Liver (tissue), 9 donors: Measurements from ENCODE around the gene LIMS2. TPM values are rescaled to one million over a fixed set of nuclear protein-coding genes. Genes with fewer than 3 reads are reported as not detected.

Source experiments
- DNase-seq: peaks from one replicate; pipeline ENCODE4 v3.0.0-alpha.2; 2017; ENCODE audit warnings: low spot score
- H3K27ac ChIP-seq, 2 donors: one replicate each; pipeline ENCODE4 v1.7.0; 2013; ENCODE audit warnings: inconsistent platforms in 2 of 2, low read length in 2 of 2, control low read depth in 1 of 2, low read depth in 1 of 2, mild to moderate bottlenecking in 1 of 2
- H3K27me3 ChIP-seq, 4 donors: one replicate each; pipeline versions ENCODE4 v1.6.1 to v1.7.0; 2013; ENCODE audit warnings: low read length in 3 of 4, inconsistent platforms in 1 of 4, mild to moderate bottlenecking in 1 of 4, moderate library complexity in 1 of 4; ENCODE audit not compliant: control insufficient read depth in 4 of 4, insufficient read depth in 4 of 4
- H3K36me3 ChIP-seq, 4 donors: one replicate each; pipeline versions ENCODE4 v1.6.1 to v1.7.0; 2013; ENCODE audit warnings: low read length in 3 of 4, mild to moderate bottlenecking in 3 of 4, low read depth in 1 of 4, moderate library complexity in 1 of 4; ENCODE audit not compliant: control insufficient read depth in 4 of 4, insufficient read depth in 3 of 4
- H3K4me1 ChIP-seq, 4 donors: one replicate each; pipeline versions ENCODE4 v1.6.1 to v1.7.0; 2013; ENCODE audit warnings: low read length in 3 of 4, mild to moderate bottlenecking in 3 of 4, moderate library complexity in 1 of 4; ENCODE audit not compliant: control insufficient read depth in 4 of 4, insufficient read depth in 4 of 4
- H3K4me3 ChIP-seq, 3 donors: one replicate each; pipeline versions ENCODE4 v1.6.1 to v1.7.0; 2013; ENCODE audit warnings: low read length in 3 of 3, control low read depth in 1 of 3, low read depth in 1 of 3, mild to moderate bottlenecking in 1 of 3
- H3K9ac ChIP-seq, 2 donors: one replicate each; pipeline ENCODE4 v1.7.0; 2013; ENCODE audit warnings: low read length in 2 of 2, mild to moderate bottlenecking in 2 of 2, moderate library complexity in 2 of 2, control low read depth in 1 of 2, low read depth in 1 of 2
- H3K9me3 ChIP-seq, 4 donors: one replicate each; pipeline versions ENCODE4 v1.6.1 to v1.7.0; 2013; ENCODE audit warnings: low read length in 3 of 4; ENCODE audit not compliant: control insufficient read depth in 4 of 4
- ATF3 ChIP-seq: IDR thresholded peaks from 2 replicates; pipeline ENCODE4 v1.6.1; 2016; ENCODE audit warnings: antibody characterized with exemption
- CTCF ChIP-seq: fragments of 150-350 bp; IDR thresholded peaks from 2 replicates; pipeline ENCODE4 v1.5.1; 2017; ENCODE audit warnings: improper control_type of control experiment, low read depth, low read length; ENCODE audit not compliant: missing input control
- EGR1 ChIP-seq, 2 donors: IDR thresholded peaks; 2 replicates each; pipeline ENCODE4 v1.6.1; 2016 to 2018; ENCODE audit warnings: antibody characterized with exemption in 2 of 2, low read depth in 2 of 2
- FOXA1 ChIP-seq: IDR thresholded peaks from 2 replicates; pipeline ENCODE4 v1.6.1; 2016; ENCODE audit warnings: antibody characterized with exemption
- FOXA2 ChIP-seq: IDR thresholded peaks from 2 replicates; pipeline ENCODE4 v1.6.1; 2016; ENCODE audit warnings: antibody characterized with exemption
- GABPA ChIP-seq, 2 donors: IDR thresholded peaks in 1 of 2; conservative IDR thresholded peaks in 1 of 2; 2 replicates each; pipeline ENCODE4 v1.6.1; 2016; ENCODE audit warnings: antibody characterized with exemption in 2 of 2, mild to moderate bottlenecking in 1 of 2, moderate library complexity in 1 of 2
- HNF4A ChIP-seq, 2 donors: conservative IDR thresholded peaks; 2 replicates each; pipeline ENCODE4 v1.6.1; 2016; ENCODE audit warnings: antibody characterized with exemption in 2 of 2, mild to moderate bottlenecking in 2 of 2
- HNF4G ChIP-seq: IDR thresholded peaks from 2 replicates; pipeline ENCODE4 v1.6.1; 2016; ENCODE audit warnings: antibody characterized with exemption
- JUND ChIP-seq, 2 donors: IDR thresholded peaks; 2 replicates each; pipeline ENCODE4 v1.6.1; 2016; ENCODE audit warnings: antibody characterized with exemption in 2 of 2
- MAX ChIP-seq: IDR thresholded peaks from 2 replicates; pipeline ENCODE4 v1.6.1; 2016; ENCODE audit warnings: antibody characterized with exemption
- NR2F2 ChIP-seq: IDR thresholded peaks from 2 replicates; pipeline ENCODE4 v1.6.1; 2016; ENCODE audit warnings: antibody characterized with exemption
- RAD21 ChIP-seq, 2 donors: IDR thresholded peaks; 2 replicates each; pipeline ENCODE4 v1.6.1; 2016; ENCODE audit warnings: antibody characterized with exemption in 2 of 2, mild to moderate bottlenecking in 2 of 2
- REST ChIP-seq: IDR thresholded peaks from 2 replicates; pipeline ENCODE4 v1.6.1; 2016; ENCODE audit warnings: antibody characterized with exemption, mild to moderate bottlenecking
- RXRA ChIP-seq, 2 donors: IDR thresholded peaks; 2 replicates each; pipeline ENCODE4 v1.6.1; 2017 to 2018; ENCODE audit warnings: antibody characterized with exemption in 2 of 2, mild to moderate bottlenecking in 1 of 2
- SP1 ChIP-seq: IDR thresholded peaks from 2 replicates; pipeline ENCODE4 v1.6.1; 2018; ENCODE audit warnings: antibody characterized with exemption, mild to moderate bottlenecking
- TAF1 ChIP-seq: conservative IDR thresholded peaks from 2 replicates; pipeline ENCODE4 v1.6.1; 2016; ENCODE audit warnings: antibody characterized with exemption, mild to moderate bottlenecking
- YY1 ChIP-seq: IDR thresholded peaks from 2 replicates; pipeline ENCODE4 v1.6.1; 2016; ENCODE audit warnings: antibody characterized with exemption, mild to moderate bottlenecking
- WGBS: extraction: QIAGEN DNeasy Blood & Tissue Kit; methylation state at CpG from one replicate; pipeline ENCODE4 v1.1.7; 2013; 5-methylcytosine and 5-hydroxymethylcytosine counted together
- polyA plus RNA-seq, 2 donors: library from polyadenylated mRNA; stranded (reverse) in 1 of 2; unstranded in 1 of 2; fragments of 200-250 nt in 1 of 2; fragments of >200 nt in 1 of 2; fragmentation: Nextera tagmentation in 1 of 2; extraction: Ambion mirVana in 1 of 2; gene quantifications; one replicate each; pipeline versions ENCODE4 v1.2.1 to v1.2.3, GENCODE V29; 2013 to 2015
- total RNA-seq, 2 donors: library from RNA; depleted of rRNA; stranded (reverse); fragments of >200 nt; gene quantifications; one replicate each; pipeline ENCODE4 v1.2.3, GENCODE V29; 2014
- donor health status: healthy.
- donor health status: healthy.
- donor health status: healthy.
- donor health status: healthy.
- donor health status: healthy.

LIMS2 gene
- total and polyA plus RNA-seq, 4 donors = 1.4 to 17.9 (median 16.1) TPM

GRCh38 chr2:127713562-127713961 is 38.2 kb upstream of the LIMS2 start:
- DNase-seq = no peak
- Histone ChIP-seq H3K9ac (no peak overlapping the region), H3K27ac (no peak overlapping the region), H3K4me1 (no peaks in the 10 kb centered on the region), H3K4me3 (no peak overlapping the region), H3K27me3 (no peaks in the 10 kb centered on the region), H3K9me3 (no peaks in the 10 kb centered on the region), H3K36me3 (peaks cover 8 to 23% (median 17%) of the 10 kb centered on the region in 4 donors)
- 97% methylated on average over 25 of the region's 25 CpGs for whole genome bisulfite sequencing
- TF ChIP-seq MAX (no peak), EGR1 (IDR thresholded peaks at IDR 0.05; ENCODE audit: low read depth in 2 of 2) (no peak), RAD21 (IDR thresholded peaks at IDR 0.05) (no peak), HNF4A (conservative IDR thresholded peaks at IDR 0.05) (no peak), YY1 (no peak), GABPA (IDR thresholded peaks at IDR 0.05 in 1 of 2, conservative IDR thresholded peaks at IDR 0.05 in 1 of 2) (no peak), RXRA (IDR thresholded peaks at IDR 0.05) (no peak), TAF1 (no peak), ATF3 (no peak), FOXA2 (no peak), JUND (IDR thresholded peaks at IDR 0.05) (no peak)

- Histone ChIP-seq H3K27me3 (no peaks in the 10 kb centered on the region), H3K36me3 (peaks cover 8 to 29% (median 19%) of the 10 kb centered on the region in 4 donors), H3K9ac (no peak overlapping the region), H3K4me1 (no peaks in the 10 kb centered on the region), H3K9me3 (no peaks in the 10 kb centered on the region), H3K4me3 (no peak overlapping the region), H3K27ac (no peak overlapping the region)
- no peak for DNase-seq
- WGBS = 93% methylated on average over 2 of the region's 2 CpGs
- TF ChIP-seq SP1 (no peak), HNF4A (conservative IDR thresholded peaks at IDR 0.05) (no peak), HNF4G (no peak), ATF3 (no peak), FOXA1 (no peak), RAD21 (IDR thresholded peaks at IDR 0.05) (no peak), NR2F2 (no peak), RXRA (IDR thresholded peaks at IDR 0.05) (no peak), REST (no peak), JUND (IDR thresholded peaks at IDR 0.05) (no peak), CTCF (no peak), EGR1 (IDR thresholded peaks at IDR 0.05; ENCODE audit: low read depth in 2 of 2) (no peak)
These were observed 37.7 kb upstream of the LIMS2 start for GRCh38 chr2:127712999-127713398.
